GM12878 (cell line): ENCODE measurements around the gene SLC38A3. TPM values are rescaled to one million over a fixed set of nuclear protein-coding genes. Genes with fewer than 3 reads are reported as not detected.
A peak's percentile ranks its signal among the peaks of the same experiment; 100 is the strongest.

ENCODE experiments used
- ATAC-seq: fragments of 200-7000 bp; cut with Tn5 transposase; 3 replicates; pipeline ENCODE4 v1.9.1; 2020; ENCODE audit warnings: mild to moderate bottlenecking, moderate library complexity
- BruUV-seq: library from RNA; stranded (reverse); fragments of 400-500 nt; replicated peaks from 2 replicates; lab custom pipeline; 2021; lab: Mats Ljungman, UMichigan
- CTCF ChIA-PET: fragments of 300-600 bp; sonication (Branson Sonifier 250); formaldehyde crosslinking; extraction: SDS; loops from one replicate; lab custom pipeline; 2021; ENCODE audit warnings: inconsistent platforms; lab: Yijun Ruan, JAX
- POLR2A ChIA-PET: fragments of 350-600 bp; formaldehyde crosslinking; extraction: SDS; loops from one replicate; lab custom pipeline; 2021; ENCODE audit warnings: inconsistent platforms; lab: Charles Lee
- RAD21 ChIA-PET: fragments of 300-600 bp; sonication (Branson Sonifier 250); formaldehyde crosslinking; loops from one replicate; lab custom pipeline; 2023; ENCODE audit warnings: antibody characterized with exemption; ENCODE audit not compliant: unreplicated experiment; lab: Charles Lee
- SMC1A ChIA-PET: fragments of 300-600 bp; sonication (Branson Sonifier 250); formaldehyde crosslinking; loops from one replicate; lab custom pipeline; 2023; ENCODE audit not compliant: unreplicated experiment, uncharacterized antibody; lab: Charles Lee
- DNase-seq: peaks from one replicate; pipeline ENCODE4 v3.0.0-alpha.2; 2011; ENCODE audit warnings: low read depth, low spot score
- FAIRE-seq: peaks from 3 replicates; lab custom pipeline; 2011; peaks lifted over from hg19 to GRCh38; lab: Jason Lieb, UNC
- H2AFZ ChIP-seq: 2 replicates; pipeline ENCODE4 v1.6.0; 2011; ENCODE audit warnings: low read depth, low read length, control low read depth; ENCODE audit not compliant: control insufficient read depth
- H3K27ac ChIP-seq: 2 replicates; pipeline ENCODE4 v1.5.1; 2011; ENCODE audit warnings: control low read depth; ENCODE audit not compliant: control insufficient read depth, insufficient read depth
- H3K27me3 ChIP-seq, 2 experiments: replicated peaks in 1 of 2; 2 replicates each; pipeline versions ENCODE4 v1.6.0 to v1.6.1; 2011; ENCODE audit warnings: low read length in 1 of 2; ENCODE audit not compliant: control insufficient read depth in 2 of 2, insufficient read depth in 2 of 2
- H3K36me3 ChIP-seq, 2 experiments: 2 replicates each; pipeline ENCODE4 v1.5.1; 2011; ENCODE audit warnings: low read length in 1 of 2; ENCODE audit not compliant: control insufficient read depth in 2 of 2, insufficient read depth in 2 of 2
- H3K4me1 ChIP-seq: 2 replicates; pipeline ENCODE4 v1.6.1; 2011; ENCODE audit warnings: mild to moderate bottlenecking, low read length, moderate library complexity, mixed read lengths; ENCODE audit not compliant: control insufficient read depth, insufficient read depth
- H3K4me2 ChIP-seq: 2 replicates; pipeline ENCODE4 v1.6.0; 2011; ENCODE audit warnings: control low read depth; ENCODE audit not compliant: control insufficient read depth, insufficient read depth
- H3K4me3 ChIP-seq: fragments of 200-600 bp; sonication (generic); 2 replicates; pipeline ENCODE4 v1.5.1; 2016
- H3K79me2 ChIP-seq: 2 replicates; pipeline ENCODE4 v1.6.0; 2011; ENCODE audit warnings: low read length; ENCODE audit not compliant: control insufficient read depth, insufficient read depth
- H3K9ac ChIP-seq: 2 replicates; pipeline ENCODE4 v1.8.0; 2011; ENCODE audit warnings: low read length, control low read depth, mixed read lengths; ENCODE audit not compliant: control insufficient read depth, insufficient read depth
- H3K9me3 ChIP-seq: replicated peaks from 3 replicates; pipeline ENCODE4 v1.5.1; 2011; ENCODE audit warnings: mild to moderate bottlenecking, low read length; ENCODE audit not compliant: control insufficient read depth, insufficient read depth
- H4K20me1 ChIP-seq: 2 replicates; pipeline ENCODE4 v1.6.0; 2011; ENCODE audit not compliant: control insufficient read depth, insufficient read depth
- ATF3 ChIP-seq: IDR thresholded peaks from 2 replicates; pipeline ENCODE4 v1.6.1; 2011; ENCODE audit warnings: low read depth, mild to moderate bottlenecking, low read length, moderate library complexity, borderline replicate concordance; ENCODE audit errors: extremely low read depth
- ATF7 ChIP-seq: fragments of 450-650 bp; IDR thresholded peaks from 2 replicates; pipeline ENCODE4 v1.6.1; 2016; ENCODE audit warnings: low read depth, mild to moderate bottlenecking
- CHD2 ChIP-seq: IDR thresholded peaks from 2 replicates; pipeline ENCODE4 v1.6.1; 2011; ENCODE audit warnings: low read depth, low read length, improper control_type of control experiment, borderline replicate concordance
- HCFC1 ChIP-seq: fragments of 150-350 bp; IDR thresholded peaks from 2 replicates; pipeline ENCODE4 v1.6.1; 2014; ENCODE audit warnings: low read length
- HDAC2 ChIP-seq: fragments of 200-600 bp; sonication (generic); IDR thresholded peaks from 2 replicates; pipeline ENCODE4 v1.6.1; 2017
- HDGF ChIP-seq: fragments of 450-650 bp; IDR thresholded peaks from 2 replicates; pipeline ENCODE4 v1.6.1; 2016; ENCODE audit warnings: antibody characterized with exemption
- HSF1 ChIP-seq: fragments of 150-350 bp; IDR thresholded peaks from 2 replicates; pipeline ENCODE4 v1.6.1; 2014; ENCODE audit warnings: mild to moderate bottlenecking, low read depth, low read length
- KAT2A ChIP-seq: conservative IDR thresholded peaks from 2 replicates; pipeline ENCODE4 v1.6.1; 2011; ENCODE audit warnings: low read depth, low read length; ENCODE audit not compliant: control insufficient read depth
- MTA2 ChIP-seq: fragments of 450-650 bp; IDR thresholded peaks from 2 replicates; pipeline ENCODE4 v1.6.1; 2016; ENCODE audit warnings: low read depth, mild to moderate bottlenecking, moderate library complexity
- MXI1 ChIP-seq: fragments of 150-350 bp; IDR thresholded peaks from 2 replicates; pipeline ENCODE4 v1.6.1; 2011; ENCODE audit warnings: low read depth, mild to moderate bottlenecking, inconsistent platforms, low read length, improper control_type of control experiment
- NFYA ChIP-seq: IDR thresholded peaks from 2 replicates; pipeline ENCODE4 v1.6.1; 2011; ENCODE audit warnings: low read depth, mild to moderate bottlenecking, low read length, improper control_type of control experiment, borderline replicate concordance
- NFYB ChIP-seq: IDR thresholded peaks from 2 replicates; pipeline ENCODE4 v1.6.1; 2011; ENCODE audit warnings: low read depth, mild to moderate bottlenecking, low read length, improper control_type of control experiment, moderate library complexity; ENCODE audit not compliant: insufficient read depth
- PAX8 ChIP-seq: fragments of 450-650 bp; IDR thresholded peaks from 2 replicates; pipeline ENCODE4 v1.6.1; 2017; ENCODE audit warnings: mild to moderate bottlenecking, moderate library complexity
- POLR2A ChIP-seq: IDR thresholded peaks from 2 replicates; pipeline ENCODE4 v1.6.1; 2011; ENCODE audit warnings: low read depth, mild to moderate bottlenecking, low read length
- RBBP5 ChIP-seq: fragments of 200-600 bp; sonication (generic); conservative IDR thresholded peaks from 2 replicates; pipeline ENCODE4 v1.6.1; 2016
- REST ChIP-seq: IDR thresholded peaks from 2 replicates; pipeline ENCODE4 v1.6.1; 2012; ENCODE audit warnings: mild to moderate bottlenecking, low read depth, low read length
- SP1 ChIP-seq: IDR thresholded peaks from one replicate; pipeline ENCODE4 v1.6.1; 2011; ENCODE audit warnings: low read depth, low read length
- TARDBP ChIP-seq: IDR thresholded peaks from 2 replicates; pipeline ENCODE4 v1.6.1; 2016; ENCODE audit warnings: borderline replicate concordance
- TCF7 ChIP-seq: IDR thresholded peaks from 2 replicates; pipeline ENCODE4 v1.6.1; 2014; ENCODE audit warnings: antibody characterized with exemption, borderline replicate concordance
- ZNF24 ChIP-seq: fragments of 450-650 bp; IDR thresholded peaks from 2 replicates; pipeline ENCODE4 v1.6.1; 2017; ENCODE audit warnings: antibody characterized with exemption, mild to moderate bottlenecking
- WGBS: methylation state at CpG from one replicate; pipeline ENCODE4 v1.1.6; 2016; ENCODE audit warnings: low lambda C conversion rate; ENCODE audit not compliant: insufficient replicate concordance, insufficient coverage; ENCODE audit errors: missing lambda C conversion rate; 5-methylcytosine and 5-hydroxymethylcytosine counted together
- in situ Hi-C: fragments of 300-500 bp; cut with MboI; formaldehyde crosslinking; loops from 9 replicates; pipeline ENCODE4 v1.14.3; 2018; ENCODE audit warnings: mixed read lengths
- intact Hi-C: fragments of 100-400 bp; cut with micrococcal nuclease; formaldehyde crosslinking; loops from one replicate; pipeline ENCODE4 v1.14.2; 2022; ENCODE audit not compliant: unreplicated experiment
- polyA plus RNA-seq, 11 experiments: library from polyadenylated mRNA; depleted of rRNA in 4 of 11; unstranded in 6 of 11; stranded (reverse) in 5 of 11; fragments of >200 nt; fragmentation: Nextera tagmentation in 4 of 11; fragmentation: Illumina TruSeq in 1 of 11; extraction: Ambion mirVana in 4 of 11; extraction: Trizol in 1 of 11; gene quantifications; 1 replicate in 1 of 11; 2 replicates in 10 of 11; pipeline versions ENCODE4 v1.2.1 to v1.2.3, GENCODE V29; 2011 to 2016; ENCODE audit warnings: inconsistent platforms in 2 of 11, missing spikeins in 2 of 11, low read depth in 1 of 11
- total RNA-seq, 4 experiments: library from RNA; depleted of rRNA in 3 of 4; stranded (reverse); fragments of >200 nt in 3 of 4; fragmentation: Illumina TruSeq in 1 of 4; extraction: Trizol in 1 of 4; gene quantifications; 2 replicates each; pipeline versions ENCODE4 v1.2.1 to v1.2.3, GENCODE V29; 2013 to 2021

The SLC38A3 gene
- total and polyA plus RNA-seq, 10 of the 15 experiments (the other 5 are each of a cell fraction or from before 2014, with no cell fraction given): 0.14 TPM; not detected in 9

- H3K27me3 ChIP-seq: no peaks in the 10 kb centered on the region
- H3K79me2 ChIP-seq: peaks cover 82% of the 10 kb centered on the region
- H3K4me3 ChIP-seq: peak overlapping the region; percentile 70
- peaks cover 52% of the 10 kb centered on the region for H3K4me1 ChIP-seq
- FAIRE-seq (no peak), DNase-seq (no peak), ATAC-seq (peak; percentile 90)
- peak overlapping the region; percentile 43 for H2AFZ ChIP-seq
- under 1% methylated on average over 25 of the region's 25 CpGs for WGBS
- peak overlapping the region; percentile 94 for H3K4me2 ChIP-seq
- SMC1A ChIA-PET: interaction anchor here (1.0 to 1.7 kb wide), 10 partner anchors 9 to 54 kb away, joined by 3 to 51 read pairs (median 4); partner anchors contain the start of genes GNAI2, GNAT1, HYAL3 and NAA80
- intact Hi-C loops: loop anchor here (1.0 to 2.0 kb wide), 2 partner anchors 19 to 27 kb away; no protein-coding TSS in a partner anchor
- peak overlapping the region; percentile 73 for H3K9ac ChIP-seq
- in situ Hi-C loops: no loop called here
- H3K9me3 ChIP-seq: no peaks in the 10 kb centered on the region
- POLR2A ChIA-PET: interaction anchor here (0.7 to 1.8 kb wide), 8 partner anchors 8 to 91 kb away, joined by 3 to 22 read pairs (median 6); partner anchors contain the start of genes GNAI2, HYAL3 and NAA80
- H3K36me3 ChIP-seq: peaks cover 13 to 14% of the 10 kb centered on the region in 2 experiments; a peak in 3 of 4 replicates
- RAD21 ChIA-PET: interaction anchor here (0.6 to 4.1 kb wide), 15 partner anchors 8 to 323 kb away, joined by 3 to 73 read pairs (median 6); partner anchors contain the start of genes GNAI2, GNAT1, HEMK1 and HYAL3
- BruUV-seq: no TSS peak
- H4K20me1 ChIP-seq: peaks cover 23% of the 10 kb centered on the region
- CTCF ChIA-PET: interaction anchor here (0.6 to 3.3 kb wide), 25 partner anchors 8 to 931 kb away, joined by 3 to 149 read pairs (median 4); partner anchors contain the start of genes GNAI2, GNAT1, HYAL3 and NAA80
- H3K27ac ChIP-seq: peak overlapping the region; percentile 71
- TF ChIP-seq HDAC2 (no peak), HCFC1 (no peak; the same call in none of the 2 replicates), POLR2A (peak; percentile 57), TCF7 (no peak), PAX8 (no peak), ZNF24 (no peak), SP1 (no peak), ATF7 (no peak), NFYB (no peak), MTA2 (peak; percentile 44; the same call in 1 of the 2 replicates), HSF1 (no peak), ATF3 (no peak), REST (no peak), TARDBP (peak; percentile 87; the same call in 1 of the 2 replicates), KAT2A (no peak), RBBP5 (no peak), MXI1 (peak; percentile 55; the same call in 1 of the 2 replicates), HDGF (no peak), CHD2 (peak; percentile 94), NFYA (no peak)
Observed at GRCh38 chr3:50245831-50246516, 40.9 kb downstream of the SLC38A3 start.
